Measurements from ENCODE around the gene UTP25.
A peak's percentile ranks its signal among the peaks of the same experiment; 100 is the strongest.

The UTP25 gene

DNA sequence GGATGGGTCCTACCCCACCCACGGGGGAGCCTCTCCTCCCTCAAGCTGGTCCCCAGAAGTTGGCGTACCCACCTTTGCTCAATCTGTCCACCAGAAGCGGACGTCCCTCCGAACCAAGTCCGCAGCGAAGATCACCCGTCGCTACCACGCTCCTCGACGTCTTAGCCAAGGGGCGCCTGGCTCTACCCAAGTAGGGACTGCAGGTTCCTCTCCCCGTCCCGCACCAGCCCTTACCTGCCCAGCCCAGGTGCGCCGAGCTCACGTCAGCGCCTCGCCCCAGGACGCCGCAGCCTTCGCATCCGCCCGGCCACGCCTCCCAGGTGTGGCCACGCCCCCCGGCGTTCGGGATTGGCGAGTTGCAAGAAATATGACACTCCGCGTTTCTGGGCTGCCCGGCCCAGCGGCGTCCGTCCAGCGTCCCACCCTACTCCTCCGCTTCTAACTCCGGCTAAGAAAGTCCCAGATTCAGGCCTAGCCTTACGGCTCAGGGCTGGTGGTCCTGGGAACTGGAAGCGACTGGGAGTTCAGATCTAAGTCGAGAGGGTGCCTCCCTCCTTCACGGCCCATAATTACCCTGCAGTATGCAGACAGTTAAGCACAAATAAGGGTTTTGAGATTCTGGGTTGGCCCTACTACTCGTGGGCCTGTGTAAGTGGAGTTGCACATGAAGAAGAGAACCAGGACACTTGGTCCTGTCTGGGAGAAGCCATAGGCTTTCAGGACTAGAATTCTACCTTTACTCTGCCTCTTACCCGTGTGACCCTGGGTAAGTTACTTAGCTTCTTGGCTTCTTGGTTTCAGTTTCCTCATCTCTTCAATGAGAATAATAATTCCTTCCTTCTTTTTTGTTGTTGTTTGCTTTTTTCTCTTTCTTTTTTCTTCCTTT is 21.7 kb upstream of the UTP25 start, which contains the start of gene IRF6:
Gene IRF6, minus strand, starts transcription at position 268 of the 886 bp plus-strand sequence. CDS start 4,729 bp downstream, outside the sequence.
- ATAC-seq (peak; percentile 68), DNase-seq (peak; percentile 70)

DNA sequence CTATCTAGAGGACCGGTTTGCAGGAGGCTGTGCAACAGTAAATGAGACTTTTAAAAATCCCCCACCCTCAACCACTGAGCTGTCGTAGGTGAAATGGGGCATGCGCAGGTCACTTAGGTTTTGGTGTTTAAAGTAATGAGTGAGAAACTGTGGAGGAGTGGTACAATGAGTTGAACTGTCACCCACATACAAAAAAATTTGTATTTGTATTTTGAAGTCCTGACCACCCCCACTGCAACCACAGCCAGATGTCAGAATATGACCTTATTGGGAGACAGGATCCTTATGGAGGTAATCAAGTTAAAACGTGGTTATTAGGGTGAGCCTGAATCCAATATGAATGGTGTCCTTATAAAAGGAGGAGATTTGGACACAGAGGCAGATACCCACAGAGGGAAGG is 20.3 kb upstream of the UTP25 start:
- no peak for DNase-seq

DNA sequence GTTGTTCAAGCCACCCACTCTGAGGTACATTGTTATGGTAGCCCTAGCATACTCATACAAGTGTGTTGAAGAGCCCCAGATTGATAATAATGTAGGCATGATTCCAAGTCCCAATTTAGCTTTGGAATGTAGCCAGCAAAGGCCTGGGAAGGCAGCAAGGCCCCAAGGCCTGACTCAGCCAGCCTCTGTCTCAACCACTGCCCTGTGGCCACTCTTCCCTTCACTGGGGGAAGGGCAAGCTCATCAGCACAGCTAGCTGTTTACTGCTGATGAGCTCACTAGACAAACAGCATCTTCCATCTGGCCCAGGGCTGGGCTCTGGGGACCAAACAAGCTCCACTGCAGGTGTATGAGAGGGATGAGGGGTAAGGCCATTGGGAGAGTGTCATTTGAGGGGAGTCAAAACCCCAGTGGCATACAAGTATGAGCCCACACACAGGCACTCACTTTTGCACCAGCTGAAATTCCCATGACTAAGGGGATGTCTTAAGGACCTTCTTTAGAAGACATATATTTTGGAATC is 19.7 kb upstream of the UTP25 start:
- no peak for DNase-seq

More for the DNA sequence above, 20.3 kb upstream of the UTP25 start:
- no peak for ATAC-seq

DNA sequence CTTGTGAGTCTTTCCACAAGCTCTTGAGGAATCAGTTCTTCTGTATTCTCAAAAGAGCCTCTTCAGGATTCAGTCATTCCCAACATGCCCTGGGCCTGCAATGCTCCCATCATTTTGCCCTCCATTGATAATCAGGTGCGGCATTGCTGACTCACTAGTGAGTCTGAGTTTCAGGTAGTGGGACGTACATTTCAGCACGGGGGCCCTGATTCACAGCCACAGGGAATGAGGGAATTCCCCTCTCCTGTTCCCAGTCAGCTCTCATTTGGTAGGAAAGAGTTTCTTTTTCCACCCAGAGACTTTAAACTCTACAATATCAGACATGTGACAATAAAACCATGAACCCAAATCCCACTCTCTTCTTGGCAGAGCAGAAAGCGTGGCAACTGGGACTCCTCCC is 18.2 kb upstream of the UTP25 start:
- no peak for ATAC-seq

More for the DNA sequence above, 19.7 kb upstream of the UTP25 start:
- ATAC-seq, result no peak

DNA sequence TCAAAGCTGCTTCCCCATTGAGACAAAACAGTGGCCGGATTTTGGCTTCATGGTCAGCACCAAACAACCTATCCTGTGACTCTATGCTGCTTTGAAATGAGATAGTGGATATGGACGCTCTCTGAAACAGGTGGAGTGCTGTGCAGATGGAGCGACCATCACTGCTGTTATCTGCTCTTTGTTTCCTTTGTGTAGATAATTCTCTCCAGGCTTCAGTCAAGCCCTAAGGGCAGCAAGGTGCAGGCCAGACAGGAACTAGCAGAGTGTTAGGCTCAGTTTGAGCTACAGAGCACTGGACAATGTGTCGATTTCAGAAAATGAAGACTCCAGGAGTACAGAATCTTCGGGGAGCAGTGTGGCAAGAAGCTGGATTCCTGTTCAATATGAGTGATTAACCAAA is 17.0 kb upstream of the UTP25 start:
- ATAC-seq (no peak), DNase-seq (no peak)

More for the DNA sequence above, 18.2 kb upstream of the UTP25 start:
- DNase-seq, result no peak

DNA sequence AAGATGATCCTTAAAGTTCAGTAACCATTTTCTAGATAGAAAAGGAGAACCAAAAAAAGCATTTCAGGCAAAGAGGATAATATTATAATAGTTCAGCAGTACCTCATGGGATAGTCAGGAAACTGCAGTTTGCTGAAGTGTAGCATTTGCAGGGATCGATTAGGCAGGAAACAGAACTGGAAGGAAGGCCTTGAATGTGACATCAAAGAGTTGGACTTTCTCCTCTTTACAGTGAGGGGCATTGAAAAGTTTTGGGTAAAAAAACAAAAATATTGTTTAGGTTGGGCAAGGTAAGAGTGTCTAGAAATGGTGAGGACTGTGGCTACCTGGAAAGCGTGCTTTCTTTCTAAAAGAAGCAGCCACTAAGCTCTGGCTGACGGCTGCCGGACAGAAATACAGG is 13.9 kb upstream of the UTP25 start:
- DNase-seq, result no peak
- ATAC-seq, result no peak

DNA sequence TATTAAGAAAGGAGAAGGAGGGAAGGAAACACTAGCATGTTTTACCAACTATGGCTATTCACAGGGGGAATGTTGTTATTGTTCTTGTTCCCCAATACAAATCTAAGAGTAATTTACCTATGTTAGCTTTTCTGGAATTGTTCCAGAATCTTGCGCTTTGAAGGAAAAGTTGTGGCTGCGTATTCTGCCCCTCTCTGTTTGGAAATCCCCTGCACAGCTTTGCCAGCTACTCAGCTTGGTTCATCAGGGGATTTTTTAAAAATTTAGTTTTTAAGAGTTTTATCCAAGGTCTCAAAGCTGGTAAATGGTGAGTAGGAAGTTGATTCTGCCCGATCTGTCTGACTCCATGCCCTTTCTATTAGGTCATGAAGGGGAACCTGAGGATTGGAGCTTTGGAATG is 12.3 kb upstream of the UTP25 start:
- ATAC-seq (peak; percentile 24), DNase-seq (no peak)

DNA sequence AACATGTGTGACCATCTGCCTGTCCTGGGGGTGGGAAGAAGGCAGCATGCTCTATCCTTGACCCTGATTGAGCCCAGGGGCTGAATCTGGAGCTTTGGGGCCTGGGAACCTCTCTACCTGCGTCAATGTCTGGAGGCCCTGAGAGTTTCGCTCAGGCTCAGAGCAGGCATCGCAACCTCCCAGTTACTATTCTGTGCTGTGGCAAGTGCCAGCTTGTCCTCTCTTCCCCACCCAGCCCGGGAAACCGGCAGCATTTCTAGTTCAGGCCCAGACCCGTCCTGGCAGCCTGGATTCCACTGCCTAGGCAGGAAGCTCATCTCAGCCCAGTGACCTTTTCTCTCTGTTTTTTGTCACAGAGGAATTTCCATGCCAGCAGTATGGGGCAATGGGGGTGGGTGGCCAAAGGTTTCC is 11.8 kb upstream of the UTP25 start:
- DNase-seq, result peak; percentile 18
- peak; percentile 63 for ATAC-seq

DNA sequence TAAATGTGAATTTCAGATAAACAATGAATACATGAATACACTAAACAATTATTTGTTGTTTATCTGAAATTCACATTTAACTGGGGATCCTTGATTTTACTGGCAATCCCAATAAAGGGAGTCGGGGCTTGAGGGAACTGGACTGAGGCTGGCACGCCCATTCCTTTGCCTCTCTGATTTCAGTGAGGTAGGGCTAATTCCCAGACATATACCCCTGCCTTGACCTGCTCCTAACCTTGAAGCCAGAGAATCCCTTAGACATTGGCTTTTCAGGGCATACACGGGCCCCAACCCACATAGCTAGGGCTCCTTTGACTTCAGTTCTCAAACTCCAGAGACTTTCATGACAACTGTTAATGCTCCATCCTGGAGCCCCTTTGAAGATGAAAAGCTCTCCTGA is 10.8 kb upstream of the UTP25 start:
- ATAC-seq (no peak), DNase-seq (no peak)

DNA sequence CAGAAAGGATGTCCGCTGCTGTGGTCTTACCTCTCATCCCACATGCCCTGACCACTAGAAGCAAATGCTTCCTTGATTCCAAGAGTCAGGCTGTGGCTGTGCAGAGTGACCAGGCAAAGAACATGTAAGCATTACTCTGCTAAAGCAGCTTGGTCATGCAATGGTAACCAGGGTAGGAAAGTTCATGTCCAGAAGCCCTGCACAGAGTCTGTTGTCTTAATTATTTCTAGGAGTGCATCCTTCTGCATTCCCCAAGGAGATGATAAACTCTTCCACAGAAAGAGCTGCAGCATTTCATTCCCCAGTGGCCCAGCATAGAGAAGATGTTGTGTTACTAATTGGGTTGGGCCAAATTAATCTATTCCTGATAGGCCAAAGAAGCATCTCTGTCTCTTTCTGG is 10.1 kb upstream of the UTP25 start:
- no peak for ATAC-seq
- no peak for DNase-seq

DNA sequence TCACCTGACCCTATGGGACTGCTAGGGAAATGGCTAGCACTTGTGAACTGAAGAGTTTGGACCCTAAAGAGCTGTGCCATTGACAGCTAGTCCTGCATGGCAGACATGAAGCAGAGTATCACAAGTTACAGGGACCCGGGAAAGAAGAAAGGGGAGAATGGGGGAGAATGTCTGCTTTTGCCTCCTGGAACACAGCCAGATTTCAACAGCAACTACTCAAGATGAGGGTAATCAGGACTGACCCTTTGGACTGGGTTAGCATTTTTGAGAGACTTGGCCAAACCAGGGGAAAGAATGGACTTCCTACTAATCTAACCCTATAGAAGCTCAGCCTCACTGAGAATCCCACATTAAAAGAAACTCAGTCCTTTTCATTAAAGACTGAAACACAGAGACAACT is 8.7 kb upstream of the UTP25 start:
- ATAC-seq (no peak), DNase-seq (no peak)

DNA sequence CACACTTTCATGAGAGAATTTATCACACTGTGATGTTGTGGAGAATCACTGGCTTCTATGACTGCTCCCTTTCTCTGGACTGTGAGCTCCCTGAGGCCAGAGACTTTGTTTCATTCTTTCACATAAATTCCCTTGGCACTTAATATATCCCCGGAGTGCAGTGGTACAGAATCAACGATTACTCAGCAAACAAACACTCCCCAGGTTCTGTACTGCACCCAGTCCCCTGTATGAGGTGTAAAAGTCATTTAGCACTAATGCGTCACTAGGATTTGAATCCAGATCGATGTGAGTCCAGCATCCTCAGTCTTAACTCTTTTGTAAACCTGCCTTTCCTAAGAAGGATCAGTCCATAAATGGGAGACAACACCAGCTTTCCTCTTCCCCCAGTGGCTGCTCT is 6.8 kb upstream of the UTP25 start:
- DNase-seq, result no peak
- no peak for ATAC-seq

DNA sequence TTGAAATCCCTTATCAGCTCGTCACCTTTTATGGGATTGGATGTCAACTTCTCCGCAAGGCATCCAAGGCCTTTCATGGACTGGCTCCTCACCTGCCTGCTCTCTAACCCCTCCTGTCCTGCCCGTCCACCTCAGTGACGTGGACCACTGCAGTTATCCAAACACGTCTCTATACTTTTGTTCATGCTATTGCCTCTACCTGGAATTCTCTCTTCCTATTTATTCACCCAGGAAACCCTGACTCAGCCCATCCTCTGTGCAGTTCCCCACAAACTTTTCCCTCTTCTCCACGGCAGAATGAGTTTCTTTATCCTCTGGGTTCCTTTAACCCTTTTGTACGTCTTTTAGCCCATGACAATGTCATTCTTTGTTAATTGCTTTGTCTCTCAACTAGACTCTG is 5.1 kb upstream of the UTP25 start:
- ATAC-seq (no peak), DNase-seq (no peak)

DNA sequence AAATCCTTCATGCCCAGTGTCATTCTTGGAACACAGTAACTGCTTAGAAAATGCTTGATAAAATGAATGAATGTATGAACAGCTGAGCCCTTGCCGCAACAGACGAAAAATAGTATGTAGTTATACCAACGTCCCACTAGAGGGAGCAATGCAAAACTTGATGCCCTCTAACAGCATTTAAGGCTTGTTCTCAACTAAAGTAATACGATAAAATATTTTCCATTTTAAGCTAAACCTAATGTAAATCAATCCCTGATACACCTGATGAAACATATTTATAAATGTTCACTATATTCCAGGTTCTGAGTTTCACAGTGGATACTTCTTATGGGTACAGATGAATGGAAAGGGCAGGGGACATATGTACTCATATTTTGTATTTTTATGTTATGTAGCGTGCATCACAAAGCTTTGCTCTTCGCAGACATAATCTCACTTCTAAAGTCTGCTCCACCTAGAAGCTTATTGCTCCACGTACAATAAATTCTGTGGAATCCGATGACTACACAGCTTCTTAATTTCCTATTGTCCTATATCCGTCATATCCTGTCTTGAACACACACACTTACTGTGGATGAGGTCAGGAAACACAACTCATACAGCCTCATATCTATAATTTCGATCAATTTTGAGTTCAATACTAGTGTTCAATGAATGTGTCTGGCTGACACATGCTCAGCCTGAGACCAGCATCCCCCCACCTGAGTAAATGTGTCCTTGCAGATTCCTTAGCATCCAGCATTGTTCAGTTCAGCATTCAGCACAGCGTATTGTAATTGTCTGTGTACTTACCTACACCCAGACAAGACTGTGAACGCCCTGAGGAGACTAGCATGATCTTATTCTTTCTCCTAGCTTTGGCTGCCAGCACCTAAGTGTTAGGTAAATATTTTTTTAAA is 4.4 kb upstream of the UTP25 start:
- ATAC-seq (peak; percentile 45), DNase-seq (no peak)

DNA sequence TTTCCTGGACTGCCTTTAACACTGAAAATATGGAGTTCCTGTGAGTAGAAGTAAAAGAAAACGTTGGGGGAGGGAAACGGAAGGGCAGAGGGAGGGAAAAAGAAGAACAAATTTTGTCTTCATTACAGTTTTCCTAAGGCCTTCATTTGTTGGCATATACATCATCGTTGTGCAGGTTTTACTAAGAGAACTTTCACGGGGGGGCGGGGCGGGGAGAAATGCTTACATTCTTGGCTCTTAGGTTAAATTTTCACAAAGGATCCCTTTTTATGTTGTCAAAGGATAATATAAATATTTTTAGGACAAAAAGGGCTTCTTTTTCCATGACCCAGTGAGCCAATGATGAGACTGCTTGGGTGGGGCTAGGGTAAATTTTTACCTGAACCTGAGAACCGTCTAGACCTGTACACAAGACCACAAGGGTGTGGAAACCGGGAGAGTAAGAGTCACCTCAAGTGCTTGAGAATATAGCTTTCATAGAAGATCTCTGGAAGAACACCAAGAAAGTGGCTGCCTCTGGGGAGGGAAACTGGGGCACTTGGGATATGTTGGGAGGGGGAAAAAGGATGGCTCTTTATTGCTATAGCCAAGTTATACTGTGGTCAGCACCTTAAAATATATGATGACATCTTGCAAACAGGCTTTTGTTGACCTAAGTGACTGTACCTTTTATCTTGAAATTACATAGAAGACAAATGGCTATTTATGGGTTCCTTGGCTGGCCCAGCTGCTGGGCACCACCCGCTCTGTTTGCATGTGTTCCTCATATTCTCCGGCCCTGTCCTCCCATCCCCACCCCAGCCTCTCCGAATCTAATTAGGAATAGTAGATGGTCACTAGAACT is 2.0 kb upstream of the UTP25 start:
- ATAC-seq (no peak), DNase-seq (no peak)

DNA sequence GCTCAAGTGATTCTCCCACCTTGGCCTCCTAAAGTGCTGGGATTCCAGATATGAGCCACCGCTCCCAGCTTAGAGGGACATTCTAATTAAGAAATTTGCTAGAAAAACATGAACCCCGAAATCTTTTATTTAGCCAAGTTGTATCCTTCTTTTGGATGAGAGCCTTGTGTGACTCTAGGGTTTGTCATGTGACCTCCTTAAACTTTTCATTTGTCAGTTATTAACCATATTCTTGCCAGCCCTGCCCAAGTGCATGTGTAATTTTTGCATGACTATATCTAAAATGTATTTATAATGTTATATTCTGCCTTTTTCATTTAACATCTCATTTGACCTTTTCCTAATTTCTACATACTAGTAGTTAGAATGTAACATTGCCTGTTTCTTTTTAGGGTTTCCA is 1.9 kb downstream of the UTP25 start:
- ATAC-seq, result no peak
- no peak for DNase-seq

DNA sequence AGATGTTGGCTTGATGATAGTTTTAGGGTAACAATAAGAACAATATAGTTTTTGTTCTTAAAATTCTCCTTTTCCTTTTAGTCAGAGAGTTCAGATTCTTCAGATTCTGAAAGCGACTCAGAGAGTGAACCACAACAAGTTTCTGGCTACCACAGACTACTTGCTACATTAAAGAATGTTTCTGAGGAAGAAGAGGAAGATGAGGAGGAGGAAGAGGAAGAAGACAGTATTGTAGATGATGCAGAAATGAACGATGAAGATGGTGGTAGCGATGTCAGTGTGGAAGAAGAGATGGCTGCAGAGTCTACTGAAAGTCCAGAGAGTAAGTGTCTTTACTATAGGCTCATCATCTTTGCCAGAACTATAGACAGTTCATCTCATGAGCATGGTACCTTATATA is 3.0 kb downstream of the UTP25 start:
- ATAC-seq (no peak), DNase-seq (no peak)

DNA sequence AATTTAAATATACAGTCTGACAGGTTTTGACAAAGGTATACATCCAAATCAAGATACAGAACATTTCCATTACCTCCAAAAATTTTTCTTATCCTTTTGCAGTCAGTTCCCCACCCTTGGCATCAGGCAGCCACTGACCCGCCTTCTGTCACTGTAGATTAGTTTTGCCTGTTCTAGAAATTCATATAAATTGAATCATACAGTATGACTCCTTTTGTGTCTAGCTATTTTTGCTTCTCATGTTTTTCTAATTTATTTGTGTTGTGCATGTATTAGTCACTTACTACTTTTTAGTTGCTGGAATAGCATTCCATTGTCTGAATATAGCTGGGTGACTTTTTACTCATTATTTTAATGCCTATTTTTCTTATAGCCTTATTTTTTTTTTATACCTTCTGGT is 3.8 kb downstream of the UTP25 start:
- DNase-seq, result no peak

DNA sequence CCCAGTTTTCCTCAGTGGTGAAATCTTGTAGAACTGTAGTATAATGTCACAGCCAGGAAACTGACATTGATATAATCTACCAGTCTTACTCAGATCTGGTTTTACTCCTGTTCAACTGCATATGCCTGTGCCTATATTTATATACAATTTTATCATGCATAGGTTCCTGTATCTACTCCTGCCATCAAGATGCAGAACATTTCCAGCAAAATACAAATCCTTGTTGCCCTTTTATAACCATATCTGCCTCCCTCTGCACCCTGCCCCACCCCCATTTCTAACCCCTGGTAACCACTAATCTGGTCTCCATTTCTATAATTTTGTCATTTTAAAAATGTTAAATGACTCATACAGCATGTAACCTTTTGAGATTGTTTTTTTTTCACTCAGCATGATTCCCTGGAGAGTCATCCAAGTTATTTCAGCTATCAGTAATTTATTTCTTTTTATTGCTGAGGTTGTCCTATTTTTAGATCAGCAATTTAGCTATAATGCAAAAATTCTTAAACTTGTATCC is 8.1 kb downstream of the UTP25 start:
- ATAC-seq (peak; percentile 60), DNase-seq (peak; percentile 46)

More for the DNA sequence above, 3.8 kb downstream of the UTP25 start:
- ATAC-seq, result no peak

DNA sequence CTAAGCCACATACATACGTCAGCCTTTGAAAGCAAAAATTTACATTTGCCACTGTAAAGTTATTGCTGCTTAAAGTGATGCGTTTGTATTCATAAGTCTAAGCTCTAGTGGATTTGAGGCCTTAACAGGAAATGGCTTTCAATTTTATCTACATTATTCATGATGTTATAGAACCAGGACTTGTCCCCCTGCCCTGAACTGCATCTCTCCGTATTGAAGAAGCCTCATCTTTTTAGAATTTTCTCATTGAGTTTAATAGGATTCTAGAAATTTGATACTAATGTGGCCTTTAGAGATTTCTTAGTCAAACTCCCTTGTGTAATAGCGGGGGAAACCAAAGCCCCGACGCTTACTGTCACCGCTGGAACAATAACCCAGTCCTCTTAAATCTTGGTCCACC is 9.9 kb downstream of the UTP25 start:
- no peak for DNase-seq
- ATAC-seq, result no peak

DNA sequence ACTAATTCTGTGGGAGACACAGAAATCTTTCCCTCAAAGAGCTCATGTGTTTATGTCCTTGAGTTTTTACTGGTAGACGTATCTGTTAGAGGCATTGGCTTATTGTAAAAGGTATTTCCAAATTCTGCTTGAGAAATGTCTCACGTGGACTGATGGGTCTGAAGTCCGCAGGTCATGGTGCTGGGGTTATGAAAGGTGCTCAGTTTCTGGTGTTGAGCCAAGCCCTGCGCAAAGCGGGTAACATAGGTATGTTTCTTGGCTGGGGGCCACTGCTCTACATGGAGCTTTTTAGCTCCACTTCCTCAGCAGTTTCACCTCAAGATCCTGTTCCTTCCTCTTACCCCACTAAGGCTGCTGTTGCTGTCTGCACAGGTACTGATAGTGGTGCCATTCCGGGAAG is 10.8 kb downstream of the UTP25 start:
- DNase-seq, result no peak
- ATAC-seq, result no peak
